Kidney epithelial cell (primary cell): Measurements from ENCODE around the gene PSEN1. TPM values are rescaled to one million over a fixed set of nuclear protein-coding genes. Genes with fewer than 3 reads are reported as not detected.

Experiments used
- DNase-seq: peaks from one replicate; pipeline ENCODE4 v3.0.0-alpha.2; 2010; ENCODE audit warnings: low read depth
- H3K27me3 ChIP-seq: 2 replicates; pipeline ENCODE4 v1.6.0; 2011; ENCODE audit warnings: low read length; ENCODE audit not compliant: control insufficient read depth, insufficient read depth
- H3K36me3 ChIP-seq: 2 replicates; pipeline ENCODE4 v1.5.1; 2011; ENCODE audit warnings: low read length; ENCODE audit not compliant: control insufficient read depth, insufficient read depth
- H3K4me3 ChIP-seq: 2 replicates; pipeline ENCODE4 v1.5.1; 2011; ENCODE audit warnings: low read depth, mild to moderate bottlenecking, control low read depth, low read length
- CTCF ChIP-seq: IDR thresholded peaks from 2 replicates; pipeline ENCODE4 v1.5.1; 2011; ENCODE audit warnings: mild to moderate bottlenecking, moderate library complexity, low read length, control low read depth, inconsistent platforms; ENCODE audit not compliant: insufficient read depth, poor library complexity, severe bottlenecking
- total RNA-seq: library from RNA; depleted of rRNA; stranded (reverse); fragments of >200 nt; gene quantifications from 2 replicates; pipeline ENCODE4 v1.2.3, GENCODE V29; 2015

Gene PSEN1
- total RNA-seq, 1 donor from 2014 or later = 73.6 TPM

GRCh38 chr14:73258845-73259611 lies 122.7 kb downstream of the PSEN1 start:
- DNase-seq = no peak
- no peak for TF ChIP-seq CTCF
- H3K27me3 ChIP-seq = no peaks in the 10 kb centered on the region
- H3K4me3 ChIP-seq = no peak overlapping the region
- H3K36me3 ChIP-seq = peaks cover 1% of the 10 kb centered on the region

- DNase-seq = no peak
- no peak overlapping the region for H3K4me3 ChIP-seq
These were observed 123.5 kb downstream of the PSEN1 start for GRCh38 chr14:73259837-73260236.

GRCh38 chr14:73260574-73260973 lies 124.3 kb downstream of the PSEN1 start:
- DNase-seq = no peak
- Histone ChIP-seq H3K27me3 (no peaks in the 10 kb centered on the region), H3K36me3 (peaks cover 1% of the 10 kb centered on the region), H3K4me3 (no peak overlapping the region)
- TF ChIP-seq CTCF = no peak

More at GRCh38 chr14:73259837-73260236, 123.5 kb downstream of the PSEN1 start:
- Histone ChIP-seq H3K27me3 (no peaks in the 10 kb centered on the region), H3K36me3 (peaks cover 1% of the 10 kb centered on the region)
- TF ChIP-seq CTCF = no peak

GRCh38 chr14:73261075-73261474 lies 124.8 kb downstream of the PSEN1 start:
- DNase-seq = no peak
- Histone ChIP-seq H3K36me3 (peaks cover 1% of the 10 kb centered on the region), H3K27me3 (no peaks in the 10 kb centered on the region), H3K4me3 (no peak overlapping the region)
- TF ChIP-seq CTCF = no peak

GRCh38 chr14:73261520-73262426 lies 125.5 kb downstream of the PSEN1 start:
- DNase-seq = no peak
- no peak for TF ChIP-seq CTCF
- H3K4me3 ChIP-seq = no peak overlapping the region
- H3K27me3 ChIP-seq = no peaks in the 10 kb centered on the region
- H3K36me3 ChIP-seq = peaks cover 3% of the 10 kb centered on the region
